SU-DHL-6 (cell line): ENCODE results near the gene C1orf50.
A peak's percentile ranks its signal among the peaks of the same experiment; 100 is the strongest.

ENCODE experiments used
- H2AFZ ChIP-seq: fragments of 200-600 bp; sonication (generic); 2 replicates; pipeline ENCODE4 v1.6.1; 2014; ENCODE audit warnings: low read depth, mild to moderate bottlenecking, moderate library complexity, mixed read lengths, antibody characterized with exemption, low read length; ENCODE audit not compliant: severe bottlenecking
- H3F3A ChIP-seq: fragments of 200-600 bp; shearing (Covaris generic); 2 replicates; pipeline ENCODE4 v1.6.0; 2016; ENCODE audit warnings: antibody characterized with exemption, mild to moderate bottlenecking; ENCODE audit not compliant: insufficient read depth
- H3K27ac ChIP-seq: fragments of 200-600 bp; sonication (generic); 2 replicates; pipeline ENCODE4 v1.5.1; 2016; ENCODE audit warnings: low read depth, mild to moderate bottlenecking, low read length, moderate library complexity, mixed read lengths
- H3K27me3 ChIP-seq: fragments of 200-600 bp; sonication (generic), shearing (Covaris generic); 2 replicates; pipeline ENCODE4 v1.6.0; 2014; ENCODE audit warnings: mild to moderate bottlenecking, low read length
- H3K36me3 ChIP-seq: fragments of 200-600 bp; sonication (generic); 2 replicates; pipeline ENCODE4 v1.6.1; 2014; ENCODE audit warnings: mild to moderate bottlenecking, low read length, mixed read lengths
- H3K4me2 ChIP-seq: fragments of 300-600, 200-600 bp; shearing (Covaris generic), sonication (generic); 2 replicates; pipeline ENCODE4 v1.6.0; 2014; ENCODE audit warnings: low read length, low read depth, mild to moderate bottlenecking; ENCODE audit not compliant: poor library complexity, severe bottlenecking
- H3K4me3 ChIP-seq: fragments of 200-600 bp; sonication (generic); 2 replicates; pipeline ENCODE4 v1.5.1; 2014; ENCODE audit warnings: antibody characterized with exemption, low read length, mild to moderate bottlenecking, mixed read lengths; ENCODE audit not compliant: insufficient read depth, poor library complexity, severe bottlenecking
- H3K79me2 ChIP-seq: fragments of 200-600 bp; sonication (generic); 2 replicates; pipeline ENCODE4 v1.6.1; 2014; ENCODE audit warnings: mild to moderate bottlenecking, low read length, moderate library complexity; ENCODE audit not compliant: insufficient read depth
- H3K9ac ChIP-seq: fragments of 200-600 bp; sonication (generic); 2 replicates; pipeline ENCODE4 v1.7.0; 2014; ENCODE audit warnings: mild to moderate bottlenecking, low read length
- H3K9me2 ChIP-seq: fragments of 200-600 bp; sonication (generic); replicated peaks from 2 replicates; pipeline ENCODE4 v1.6.1; 2014; ENCODE audit warnings: low read length; ENCODE audit not compliant: insufficient read depth
- H3K9me3 ChIP-seq: fragments of 200-600 bp; sonication (generic); 2 replicates; pipeline ENCODE4 v1.6.1; 2014; ENCODE audit warnings: low read length, mixed read lengths; ENCODE audit not compliant: insufficient read depth
- H4K20me1 ChIP-seq: fragments of 200-600 bp; sonication (generic); 2 replicates; pipeline ENCODE4 v1.6.1; 2014; ENCODE audit warnings: low read depth, mild to moderate bottlenecking, antibody characterized with exemption, low read length, moderate library complexity, mixed read lengths
- EZH2phosphoT487 ChIP-seq: fragments of 200-600 bp; sonication (generic), shearing (Covaris generic); conservative IDR thresholded peaks from 2 replicates; pipeline ENCODE4 v1.6.1; 2018; ENCODE audit warnings: mild to moderate bottlenecking, antibody characterized with exemption, low read length, moderate library complexity, mixed read lengths
- TF ChIP-seq, protein P1 (sequence below): fragments of 200-600 bp; sonication (generic); IDR thresholded peaks from one replicate; pipeline ENCODE4 v1.5.1; 2017; ENCODE audit warnings: antibody characterized with exemption, mild to moderate bottlenecking, low read length, moderate library complexity; ENCODE audit not compliant: insufficient read depth, poor library complexity, severe bottlenecking

C1orf50 gene

GRCh38 chr1:42816585-42817439, 49.8 kb downstream of the C1orf50 start, which contains the start of the genes ERMAP and SVBP:
TSS of gene ERMAP (plus strand) at chr1:42817122. CDS start at chr1:42830449, 13,327 bp downstream.
TSS of gene SVBP (minus strand) at chr1:42817397. CDS start at chr1:42816544, 853 bp downstream.
- no peaks in the 10 kb centered on the region for H3K9me3 ChIP-seq
- H3K79me2 ChIP-seq, result no peaks in the 10 kb centered on the region
- H3K27me3 ChIP-seq, result no peaks in the 10 kb centered on the region
- peak within 1 kb of the TSS; percentile 64 for H2AFZ ChIP-seq
- no peaks in the 10 kb centered on the region for H3K36me3 ChIP-seq
- H3K9ac ChIP-seq, result peak within 1 kb of the TSS; percentile 71
- H4K20me1 ChIP-seq, result no peaks in the 10 kb centered on the region
- H3K27ac ChIP-seq, result peak within 1 kb of the TSS; percentile 66
- H3K9me2 ChIP-seq, result no peaks in the 10 kb centered on the region
- H3K4me2 ChIP-seq, result peak within 1 kb of the TSS; percentile 91
- TF ChIP-seq EZH2phosphoT487, result no peak
- TF ChIP-seq, protein P1, sequence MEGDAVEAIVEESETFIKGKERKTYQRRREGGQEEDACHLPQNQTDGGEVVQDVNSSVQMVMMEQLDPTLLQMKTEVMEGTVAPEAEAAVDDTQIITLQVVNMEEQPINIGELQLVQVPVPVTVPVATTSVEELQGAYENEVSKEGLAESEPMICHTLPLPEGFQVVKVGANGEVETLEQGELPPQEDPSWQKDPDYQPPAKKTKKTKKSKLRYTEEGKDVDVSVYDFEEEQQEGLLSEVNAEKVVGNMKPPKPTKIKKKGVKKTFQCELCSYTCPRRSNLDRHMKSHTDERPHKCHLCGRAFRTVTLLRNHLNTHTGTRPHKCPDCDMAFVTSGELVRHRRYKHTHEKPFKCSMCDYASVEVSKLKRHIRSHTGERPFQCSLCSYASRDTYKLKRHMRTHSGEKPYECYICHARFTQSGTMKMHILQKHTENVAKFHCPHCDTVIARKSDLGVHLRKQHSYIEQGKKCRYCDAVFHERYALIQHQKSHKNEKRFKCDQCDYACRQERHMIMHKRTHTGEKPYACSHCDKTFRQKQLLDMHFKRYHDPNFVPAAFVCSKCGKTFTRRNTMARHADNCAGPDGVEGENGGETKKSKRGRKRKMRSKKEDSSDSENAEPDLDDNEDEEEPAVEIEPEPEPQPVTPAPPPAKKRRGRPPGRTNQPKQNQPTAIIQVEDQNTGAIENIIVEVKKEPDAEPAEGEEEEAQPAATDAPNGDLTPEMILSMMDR, result no peak
- H3K4me3 ChIP-seq, result peak within 1 kb of the TSS; percentile 94
- H3F3A ChIP-seq, result no peaks in the 10 kb centered on the region

- H2AFZ ChIP-seq, result peak overlapping the region; percentile 62
- no peak for TF ChIP-seq EZH2phosphoT487
- TF ChIP-seq, protein P1, result no peak
- H3K9ac ChIP-seq, result peak overlapping the region; percentile 71
- H3K9me2 ChIP-seq, result no peaks in the 10 kb centered on the region
- H3F3A ChIP-seq, result no peaks in the 10 kb centered on the region
- H4K20me1 ChIP-seq, result no peaks in the 10 kb centered on the region
- peak overlapping the region; percentile 77 for H3K4me2 ChIP-seq
- no peaks in the 10 kb centered on the region for H3K36me3 ChIP-seq
- no peak overlapping the region for H3K27ac ChIP-seq
- no peaks in the 10 kb centered on the region for H3K9me3 ChIP-seq
- H3K4me3 ChIP-seq, result peak overlapping the region; percentile 94
- no peaks in the 10 kb centered on the region for H3K79me2 ChIP-seq
- H3K27me3 ChIP-seq, result no peaks in the 10 kb centered on the region
These were observed 50.4 kb downstream of the C1orf50 start for GRCh38 chr1:42817440-42817767.

DNA sequence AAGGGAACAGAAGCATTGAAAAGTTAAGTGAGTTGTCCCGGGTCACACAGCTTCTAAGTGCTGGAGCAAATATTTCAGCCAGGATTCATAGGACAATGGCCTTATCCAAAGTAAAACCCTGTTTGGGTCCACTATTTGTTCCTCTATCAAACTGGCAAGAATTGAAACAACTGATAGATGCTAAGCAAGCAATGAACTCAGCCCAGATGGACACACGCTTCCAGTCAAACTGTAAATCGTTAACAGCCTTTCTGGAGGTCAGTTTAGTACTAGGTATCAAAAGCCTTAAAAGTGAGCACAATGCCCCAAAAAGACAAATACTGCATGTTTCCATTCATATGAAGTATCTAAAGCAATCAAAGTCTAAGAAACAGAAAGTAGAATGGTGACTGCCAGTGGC, 50.9 kb downstream of the C1orf50 start:
- H3F3A ChIP-seq, result no peaks in the 10 kb centered on the region
- H3K27me3 ChIP-seq, result no peaks in the 10 kb centered on the region
- H3K4me2 ChIP-seq, result peak overlapping the region; percentile 77
- TF ChIP-seq, protein P1, result no peak
- TF ChIP-seq EZH2phosphoT487, result no peak
- no peak overlapping the region; the same call in 1 of the 2 replicates for H3K9ac ChIP-seq
- H3K9me2 ChIP-seq, result no peaks in the 10 kb centered on the region
- H3K79me2 ChIP-seq, result no peaks in the 10 kb centered on the region
- H3K36me3 ChIP-seq, result no peaks in the 10 kb centered on the region
- H4K20me1 ChIP-seq, result no peaks in the 10 kb centered on the region
- no peak overlapping the region for H3K4me3 ChIP-seq
- no peaks in the 10 kb centered on the region for H3K9me3 ChIP-seq
- H2AFZ ChIP-seq, result no peak overlapping the region
- no peak overlapping the region for H3K27ac ChIP-seq
